Colonic mucosa (tissue), 4 donors: ENCODE data around the gene GPA33. TPM values are rescaled to one million over a fixed set of nuclear protein-coding genes. Genes with fewer than 3 reads are reported as not detected.

Experiments
- DNase-seq: peaks from one replicate; pipeline ENCODE4 v3.0.0-alpha.2; 2020
- H3K27ac ChIP-seq: fragments of 200-600 bp; one replicate; pipeline ENCODE4 v1.8.0; 2021
- H3K27me3 ChIP-seq: fragments of 200-600 bp; one replicate; pipeline ENCODE4 v1.8.0; 2021
- H3K36me3 ChIP-seq: fragments of 200-600 bp; one replicate; pipeline ENCODE4 v1.8.0; 2021
- H3K4me1 ChIP-seq: fragments of 200-600 bp; one replicate; pipeline ENCODE4 v1.8.0; 2021; ENCODE audit warnings: mild to moderate bottlenecking
- H3K4me3 ChIP-seq: fragments of 200-600 bp; one replicate; pipeline ENCODE4 v1.8.0; 2021
- H3K9ac ChIP-seq, 2 donors: one replicate each; pipeline ENCODE4 v1.7.0; 2013; ENCODE audit warnings: control low read depth in 2 of 2, low read depth in 2 of 2, low read length in 2 of 2
- H3K9me3 ChIP-seq: fragments of 200-600 bp; one replicate; pipeline ENCODE4 v1.8.0; 2021
- intact Hi-C: fragments of 100-400 bp; cut with DNase I; formaldehyde crosslinking; loops from one replicate; pipeline ENCODE4 v1.14.1; 2022
- total RNA-seq, 2 donors: library from RNA; stranded (reverse); fragmentation: NEBNext Ultra II Directional in 1 of 2; extraction: Animal tissue kit (Norgen Biotek cat#: 25700) in 1 of 2; gene quantifications; one replicate each; pipeline ENCODE4 v1.2.1, GENCODE V29; 2021
- TF ChIP-seq, protein P1 (sequence below): fragments of 200-600 bp; IDR thresholded peaks from one replicate; pipeline ENCODE4 v1.8.0; 2022; ENCODE audit warnings: antibody characterized with exemption, mild to moderate bottlenecking
- donor health status: healthy.
- donor health status: DM: no; HTN: no; CAD: no.
- donor health status: DM: no; HTN: no; CAD: no.

The GPA33 gene
- total RNA-seq, 2 donors from 2014 or later: 438 to 531 TPM

DNA sequence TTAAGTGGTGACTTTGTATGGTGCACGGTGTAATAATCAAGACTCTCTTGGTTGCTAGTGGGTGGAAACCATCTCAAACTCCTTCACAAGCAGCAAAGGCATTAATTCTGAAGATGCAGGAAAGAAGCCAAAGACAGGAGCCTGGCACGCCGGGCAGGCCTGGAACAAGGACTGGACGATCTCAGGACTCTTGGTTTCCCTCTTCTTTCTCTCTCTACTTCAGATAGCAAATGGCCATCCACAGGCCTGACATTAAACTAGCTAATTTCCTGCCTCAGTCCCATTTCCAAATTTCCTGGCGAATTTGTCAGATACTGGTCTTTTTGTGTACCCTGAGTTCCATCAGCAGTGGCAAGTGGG lies 31.9 kb upstream of the GPA33 start:
- H3K9ac ChIP-seq: peak overlapping the region in 1 of 2 donors; percentile 49
- no peaks in the 10 kb centered on the region for H3K4me1 ChIP-seq
- H3K27me3 ChIP-seq: no peaks in the 10 kb centered on the region
- intact Hi-C loops: loop anchor here (10.0 kb wide), 2 partner anchors 93 to 207 kb away; no protein-coding TSS in a partner anchor
- no peak for DNase-seq
- peak overlapping the region; percentile 64 for H3K27ac ChIP-seq
- H3K36me3 ChIP-seq: no peaks in the 10 kb centered on the region
- no peak overlapping the region for H3K4me3 ChIP-seq
- TF ChIP-seq, protein P1, sequence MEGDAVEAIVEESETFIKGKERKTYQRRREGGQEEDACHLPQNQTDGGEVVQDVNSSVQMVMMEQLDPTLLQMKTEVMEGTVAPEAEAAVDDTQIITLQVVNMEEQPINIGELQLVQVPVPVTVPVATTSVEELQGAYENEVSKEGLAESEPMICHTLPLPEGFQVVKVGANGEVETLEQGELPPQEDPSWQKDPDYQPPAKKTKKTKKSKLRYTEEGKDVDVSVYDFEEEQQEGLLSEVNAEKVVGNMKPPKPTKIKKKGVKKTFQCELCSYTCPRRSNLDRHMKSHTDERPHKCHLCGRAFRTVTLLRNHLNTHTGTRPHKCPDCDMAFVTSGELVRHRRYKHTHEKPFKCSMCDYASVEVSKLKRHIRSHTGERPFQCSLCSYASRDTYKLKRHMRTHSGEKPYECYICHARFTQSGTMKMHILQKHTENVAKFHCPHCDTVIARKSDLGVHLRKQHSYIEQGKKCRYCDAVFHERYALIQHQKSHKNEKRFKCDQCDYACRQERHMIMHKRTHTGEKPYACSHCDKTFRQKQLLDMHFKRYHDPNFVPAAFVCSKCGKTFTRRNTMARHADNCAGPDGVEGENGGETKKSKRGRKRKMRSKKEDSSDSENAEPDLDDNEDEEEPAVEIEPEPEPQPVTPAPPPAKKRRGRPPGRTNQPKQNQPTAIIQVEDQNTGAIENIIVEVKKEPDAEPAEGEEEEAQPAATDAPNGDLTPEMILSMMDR: no peak
- H3K9me3 ChIP-seq: no peaks in the 10 kb centered on the region

DNA sequence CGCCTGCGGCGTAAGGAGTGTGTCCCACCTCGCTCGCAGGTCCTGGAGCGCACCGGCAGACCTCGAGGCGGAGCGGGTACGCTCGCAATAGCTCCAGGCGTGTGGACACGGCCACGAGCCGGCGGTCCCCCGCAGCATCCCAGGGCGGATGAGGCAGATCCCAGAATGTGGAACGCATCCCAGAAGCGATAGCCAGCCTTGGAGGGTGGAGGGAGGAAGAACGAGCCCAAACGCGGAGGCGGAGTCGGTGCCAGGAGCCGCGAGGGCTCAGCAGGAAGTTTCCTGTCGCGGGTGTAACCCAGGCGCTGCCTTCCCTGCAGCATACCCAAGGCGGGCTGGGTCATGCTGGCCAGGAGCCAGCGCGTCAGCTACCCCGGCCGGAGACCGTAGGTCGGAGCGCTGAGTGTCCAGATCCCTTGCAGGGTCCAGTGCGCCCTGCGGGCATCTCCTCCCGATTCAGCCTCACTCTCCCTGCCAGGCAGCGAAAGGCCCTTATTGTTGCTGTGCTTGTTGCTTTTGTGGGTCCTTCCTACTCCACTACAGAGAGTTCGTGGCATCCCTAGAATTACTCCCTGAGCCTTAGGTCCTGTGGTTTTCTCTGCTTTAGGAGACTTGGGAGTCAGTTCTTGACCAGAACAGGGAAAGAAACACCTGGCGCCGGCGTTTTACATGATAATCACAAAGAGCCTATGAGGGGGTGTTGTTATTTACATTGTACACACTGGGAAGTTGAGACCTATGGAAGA lies 31.4 kb upstream of the GPA33 start:
- no peaks in the 10 kb centered on the region for H3K27me3 ChIP-seq
- intact Hi-C loops: loop anchor here (10.0 kb wide), 2 partner anchors 93 to 207 kb away; no protein-coding TSS in a partner anchor
- H3K9me3 ChIP-seq: no peaks in the 10 kb centered on the region
- H3K4me1 ChIP-seq: no peaks in the 10 kb centered on the region
- TF ChIP-seq, protein P1: no peak
- peak overlapping the region; percentile 49 to 61 for H3K9ac ChIP-seq
- H3K27ac ChIP-seq: peak overlapping the region; percentile 64
- DNase-seq: peak; percentile 85
- no peaks in the 10 kb centered on the region for H3K36me3 ChIP-seq
- peak overlapping the region; percentile 32 for H3K4me3 ChIP-seq

DNA sequence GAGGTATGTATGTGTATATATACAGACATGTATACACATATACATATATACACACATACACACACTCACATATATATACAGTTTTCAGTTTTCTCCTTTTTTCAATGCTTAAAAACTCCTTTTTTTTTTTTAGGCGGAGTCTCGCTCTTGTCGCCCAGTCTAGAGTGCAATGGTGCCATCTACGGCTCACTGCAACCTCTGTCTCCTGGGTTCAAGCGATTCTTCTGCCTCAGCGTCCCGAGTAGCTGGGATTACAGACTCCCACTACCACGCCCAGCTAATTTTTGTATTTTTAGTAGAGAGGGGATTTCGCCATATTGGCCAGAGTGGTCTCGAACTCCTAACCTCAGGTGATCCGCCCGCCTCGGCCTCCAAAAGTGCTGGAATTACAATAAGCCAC lies 30.7 kb upstream of the GPA33 start:
- no peaks in the 10 kb centered on the region for H3K27me3 ChIP-seq
- H3K9ac ChIP-seq: peak overlapping the region; percentile 49 to 61
- no peak for DNase-seq
- H3K27ac ChIP-seq: peak overlapping the region; percentile 64
- intact Hi-C loops: loop anchor here (10.0 kb wide), 2 partner anchors 94 to 206 kb away; no protein-coding TSS in a partner anchor
- TF ChIP-seq, protein P1: no peak
- peak overlapping the region; percentile 32 for H3K4me3 ChIP-seq
- no peaks in the 10 kb centered on the region for H3K36me3 ChIP-seq
- H3K9me3 ChIP-seq: no peaks in the 10 kb centered on the region
- no peaks in the 10 kb centered on the region for H3K4me1 ChIP-seq

DNA sequence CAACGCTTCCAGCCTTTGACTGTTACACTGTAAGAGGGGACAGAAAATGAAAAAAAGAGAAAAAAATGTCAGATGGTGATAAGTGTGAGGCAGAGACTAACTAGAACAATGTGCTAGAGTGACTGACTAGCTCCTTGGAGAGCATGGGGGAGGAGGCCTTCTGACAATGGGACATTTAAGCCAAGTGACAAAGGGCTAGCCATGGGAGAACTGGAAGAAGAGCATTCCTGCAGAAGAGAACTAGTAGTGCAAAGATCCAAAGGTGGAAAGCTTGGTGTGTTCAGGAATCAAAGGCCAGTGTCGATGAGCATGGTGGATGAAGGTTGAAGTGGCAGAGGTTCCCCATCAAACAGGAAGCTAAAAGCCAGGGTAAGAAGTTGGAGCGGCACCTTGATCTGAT lies 29.5 kb upstream of the GPA33 start:
- H3K9me3 ChIP-seq: no peaks in the 10 kb centered on the region
- H3K4me1 ChIP-seq: no peaks in the 10 kb centered on the region
- intact Hi-C loops: loop anchor here (5.0 to 10.0 kb wide), 3 partner anchors 52 to 205 kb away; no protein-coding TSS in a partner anchor
- TF ChIP-seq, protein P1: no peak
- no peak overlapping the region for H3K9ac ChIP-seq
- no peak overlapping the region for H3K27ac ChIP-seq
- no peaks in the 10 kb centered on the region for H3K36me3 ChIP-seq
- no peak overlapping the region for H3K4me3 ChIP-seq
- DNase-seq: no peak
- no peaks in the 10 kb centered on the region for H3K27me3 ChIP-seq

DNA sequence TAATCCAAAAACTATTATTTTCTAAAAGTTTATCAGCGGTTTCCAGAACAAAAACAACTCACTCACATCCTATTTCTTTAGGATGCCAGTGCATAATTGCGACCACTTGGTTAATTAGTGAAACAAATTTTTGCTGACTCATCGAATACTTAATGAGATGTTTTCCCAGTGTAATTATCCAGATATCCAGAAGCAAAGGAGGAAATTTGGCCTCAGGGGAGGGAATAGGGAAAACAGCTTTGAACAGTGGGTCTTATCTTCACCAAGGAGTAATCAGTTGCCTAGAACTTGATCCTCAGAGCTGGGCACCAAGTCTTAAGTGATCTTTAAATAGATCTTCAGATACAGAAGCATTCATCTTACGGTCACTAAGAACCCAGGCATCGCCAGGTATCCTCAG lies 28.0 kb upstream of the GPA33 start:
- intact Hi-C loops: loop anchor here (5.0 kb wide), 1 partner anchor 51 kb away; no protein-coding TSS in a partner anchor
- Histone ChIP-seq H3K4me1 (no peaks in the 10 kb centered on the region), H3K4me3 (no peak overlapping the region), H3K36me3 (no peaks in the 10 kb centered on the region), H3K27me3 (no peaks in the 10 kb centered on the region), H3K9ac (no peak overlapping the region), H3K27ac (no peak overlapping the region), H3K9me3 (no peaks in the 10 kb centered on the region)
- DNase-seq: no peak
- TF ChIP-seq, protein P1: no peak
